Measurements from ENCODE around the gene DYNLT4. TPM values are rescaled to one million over a fixed set of nuclear protein-coding genes. Genes with fewer than 3 reads are reported as not detected.
"Not testable (repeated sequence)": the region's sequence is repeated elsewhere in the genome, so short reads cannot be mapped to it uniquely, and the experiment has no call there.

The DYNLT4 gene
- total RNA-seq, 3 donors from 2014 or later, result not detected

DNA sequence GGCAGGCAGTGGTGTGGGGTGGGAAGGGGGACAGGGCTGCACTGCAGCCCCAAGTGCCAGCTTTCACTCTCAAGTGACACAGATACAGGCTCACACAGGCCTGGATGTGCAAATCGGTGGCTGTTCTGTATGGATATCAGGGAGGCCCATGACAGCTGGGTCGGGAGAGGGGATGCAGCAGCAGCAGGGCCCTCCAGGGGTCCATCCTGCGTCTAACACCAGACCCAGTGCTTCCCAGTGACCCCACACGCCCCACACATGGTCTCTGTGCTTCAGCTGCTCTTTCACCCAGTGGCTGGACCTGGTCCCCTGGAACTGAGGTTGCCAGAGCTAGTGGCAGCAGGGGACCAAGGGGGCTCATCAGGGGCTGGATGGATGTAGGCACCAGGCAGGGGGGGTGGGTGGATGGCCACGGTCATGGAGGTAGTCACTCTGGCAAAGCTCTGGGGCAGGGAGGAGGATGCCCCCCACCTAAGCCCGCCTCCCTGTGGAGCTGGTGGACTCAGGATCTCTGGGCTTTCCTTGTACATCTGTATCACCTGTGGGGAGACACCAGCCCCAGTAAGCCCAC, 15.1 kb upstream of the DYNLT4 start:
- Mint-ChIP-seq H3K36me3 (ENCODE audit: insufficient read depth) (no peaks in the 10 kb centered on the region), H3K4me3 (no peak overlapping the region), H3K4me1 (ENCODE audit: low read depth) (peaks cover 29% of the 10 kb centered on the region), H3K27me3 (ENCODE audit: low read depth) (no peaks in the 10 kb centered on the region), H3K9me3 (no peaks in the 10 kb centered on the region)
- no peak for ATAC-seq
- DNase-seq, result no peak

DNA sequence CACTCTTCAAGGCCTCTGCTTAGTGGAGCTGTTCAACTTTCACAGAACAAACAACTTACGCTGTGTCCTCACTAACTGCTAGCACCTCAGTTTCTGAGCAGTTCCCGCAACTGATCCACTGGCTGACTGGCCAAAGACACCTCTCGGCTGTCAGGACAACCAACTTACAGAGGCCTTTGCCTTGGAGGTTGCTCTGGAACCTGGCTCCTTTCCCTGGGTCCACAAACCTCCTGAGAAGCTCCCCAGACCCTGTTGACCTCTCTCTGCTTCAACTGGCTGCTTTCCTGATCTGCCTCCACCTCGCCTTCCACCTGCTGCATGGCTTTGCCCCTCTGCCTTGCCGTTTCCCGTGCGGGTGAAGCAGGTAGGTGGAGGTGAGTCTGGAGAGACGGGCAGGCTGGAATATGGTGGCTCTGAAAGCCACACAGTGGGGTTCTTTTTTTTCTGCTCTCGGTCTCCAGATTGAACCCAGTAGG, 14.1 kb upstream of the DYNLT4 start:
- ATAC-seq, result no peak
- no peak overlapping the region for H3K4me3 Mint-ChIP-seq
- no peaks in the 10 kb centered on the region for H3K9me3 Mint-ChIP-seq
- H3K36me3 Mint-ChIP-seq (ENCODE audit: insufficient read depth), result no peaks in the 10 kb centered on the region
- H3K27me3 Mint-ChIP-seq (ENCODE audit: low read depth), result no peaks in the 10 kb centered on the region
- peaks cover 29% of the 10 kb centered on the region for H3K4me1 Mint-ChIP-seq (ENCODE audit: low read depth)
- DNase-seq, result no peak

DNA sequence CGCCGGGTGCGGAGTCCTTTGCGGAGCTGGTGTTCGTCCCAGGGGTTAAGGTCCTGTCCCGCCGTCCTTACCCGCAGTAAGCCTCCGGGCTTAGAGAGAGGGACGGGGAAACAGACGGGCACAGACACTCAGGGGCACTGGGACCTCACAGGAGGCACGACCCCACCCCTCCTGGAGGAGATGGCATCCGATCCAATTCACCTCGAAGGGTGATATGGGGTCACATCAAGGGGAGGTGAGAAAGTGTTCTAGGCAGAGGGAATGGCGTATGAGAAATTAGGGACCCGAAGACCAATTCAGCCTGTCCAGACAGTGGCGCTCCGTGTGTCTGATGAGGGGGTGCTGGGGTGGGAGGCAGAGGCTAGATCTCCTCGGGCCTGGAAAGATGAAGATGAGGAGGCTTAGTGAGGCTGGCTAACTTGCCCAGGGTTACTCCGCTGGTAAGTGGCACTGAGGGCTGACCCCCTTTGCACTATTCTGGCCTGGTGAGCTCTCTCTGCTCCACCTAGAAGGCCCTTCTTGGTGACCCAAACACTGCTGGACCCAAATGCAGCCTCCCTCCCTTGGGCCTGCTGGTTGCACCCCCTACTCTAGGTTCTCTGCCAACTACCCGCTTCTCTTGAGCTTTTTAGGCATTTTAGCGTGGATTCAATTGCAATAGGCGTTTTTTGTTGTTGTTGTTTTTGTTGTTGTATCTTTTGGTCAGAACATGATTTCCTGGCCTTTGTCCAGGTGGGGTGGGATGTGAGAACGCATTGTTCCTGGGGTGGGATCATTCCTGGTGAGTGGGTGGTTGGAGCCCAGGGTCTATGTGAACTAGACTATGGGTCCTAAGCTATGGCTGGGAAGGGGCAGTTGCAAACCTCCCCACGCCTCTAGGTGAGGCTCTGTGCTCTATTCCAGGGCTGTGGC, 13.4 kb upstream of the DYNLT4 start:
- peak in 1 of 2 donors; percentile 12 for ATAC-seq
- Mint-ChIP-seq H3K9me3 (no peaks in the 10 kb centered on the region), H3K4me3 (peak overlapping the region; percentile 89), H3K4me1 (ENCODE audit: low read depth) (peaks cover 29% of the 10 kb centered on the region), H3K36me3 (ENCODE audit: insufficient read depth) (no peaks in the 10 kb centered on the region), H3K27me3 (ENCODE audit: low read depth) (no peaks in the 10 kb centered on the region)
- no peak for DNase-seq

DNA sequence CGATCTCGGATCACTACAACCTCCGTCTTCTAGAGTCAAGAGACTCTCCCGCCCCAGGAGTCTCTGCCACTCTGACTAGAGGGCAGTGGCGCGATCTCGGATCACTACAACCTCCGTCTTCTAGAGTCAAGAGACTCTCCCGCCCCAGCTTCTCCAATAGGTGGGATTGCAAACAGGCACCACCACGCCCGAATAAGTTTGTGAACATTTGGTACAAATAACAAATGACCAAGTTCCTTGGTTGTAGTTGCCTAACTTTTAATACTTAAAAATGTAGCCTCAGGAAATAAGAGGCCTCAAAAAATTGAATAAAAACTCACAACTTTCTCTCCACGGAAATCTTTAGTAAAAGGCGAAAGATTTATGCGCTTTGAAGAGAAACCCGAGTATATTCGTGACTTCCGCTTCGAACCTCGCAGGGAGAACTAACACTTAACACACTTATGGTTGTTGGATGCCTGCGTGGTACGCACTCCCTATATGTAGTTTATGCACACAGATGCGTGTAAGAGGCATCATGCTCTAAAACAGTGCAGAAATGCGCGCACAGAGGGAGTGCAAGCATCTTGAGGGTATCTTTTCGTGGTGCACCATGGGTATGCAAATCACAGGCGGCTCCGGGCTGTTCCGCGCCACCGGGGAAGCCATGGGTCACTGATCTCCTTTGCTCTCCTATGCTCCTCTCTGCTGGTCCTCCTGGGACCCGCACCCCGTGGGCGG, 12.6 kb upstream of the DYNLT4 start:
- DNase-seq (peak; percentile 68), ATAC-seq (peak; percentile 91 to 93)
- H3K27me3 Mint-ChIP-seq (ENCODE audit: low read depth), result no peaks in the 10 kb centered on the region
- peaks cover 6% of the 10 kb centered on the region for H3K36me3 Mint-ChIP-seq (ENCODE audit: insufficient read depth)
- no peaks in the 10 kb centered on the region for H3K9me3 Mint-ChIP-seq
- peaks cover 36% of the 10 kb centered on the region for H3K4me1 Mint-ChIP-seq (ENCODE audit: low read depth)
- peak overlapping the region; percentile 89 for H3K4me3 Mint-ChIP-seq

DNA sequence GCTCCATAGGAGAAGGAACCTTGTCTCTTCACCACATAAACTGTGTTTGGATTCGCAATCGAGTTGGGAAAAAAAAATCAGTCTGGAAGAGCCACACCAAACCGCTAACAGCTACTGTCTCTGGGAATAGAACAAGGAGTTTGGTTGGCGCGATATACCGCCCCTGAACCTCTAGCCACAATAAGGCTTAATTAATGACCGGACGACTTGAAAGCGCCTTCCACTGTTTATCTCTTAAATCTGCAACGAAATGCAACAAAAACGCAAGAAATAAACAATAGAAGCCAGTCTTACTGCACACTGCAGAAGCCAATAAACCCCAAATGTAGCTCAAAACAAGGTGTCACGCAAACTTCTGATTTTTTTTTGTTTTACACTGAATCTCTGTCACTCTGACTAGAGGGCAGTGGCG, 12.1 kb upstream of the DYNLT4 start:
- H3K9me3 Mint-ChIP-seq, result no peaks in the 10 kb centered on the region
- no peaks in the 10 kb centered on the region for H3K27me3 Mint-ChIP-seq (ENCODE audit: low read depth)
- DNase-seq, result no peak
- H3K36me3 Mint-ChIP-seq (ENCODE audit: insufficient read depth), result peaks cover 6% of the 10 kb centered on the region
- peaks cover 38% of the 10 kb centered on the region for H3K4me1 Mint-ChIP-seq (ENCODE audit: low read depth)
- no peak for ATAC-seq
- H3K4me3 Mint-ChIP-seq, result peak overlapping the region; percentile 89

DNA sequence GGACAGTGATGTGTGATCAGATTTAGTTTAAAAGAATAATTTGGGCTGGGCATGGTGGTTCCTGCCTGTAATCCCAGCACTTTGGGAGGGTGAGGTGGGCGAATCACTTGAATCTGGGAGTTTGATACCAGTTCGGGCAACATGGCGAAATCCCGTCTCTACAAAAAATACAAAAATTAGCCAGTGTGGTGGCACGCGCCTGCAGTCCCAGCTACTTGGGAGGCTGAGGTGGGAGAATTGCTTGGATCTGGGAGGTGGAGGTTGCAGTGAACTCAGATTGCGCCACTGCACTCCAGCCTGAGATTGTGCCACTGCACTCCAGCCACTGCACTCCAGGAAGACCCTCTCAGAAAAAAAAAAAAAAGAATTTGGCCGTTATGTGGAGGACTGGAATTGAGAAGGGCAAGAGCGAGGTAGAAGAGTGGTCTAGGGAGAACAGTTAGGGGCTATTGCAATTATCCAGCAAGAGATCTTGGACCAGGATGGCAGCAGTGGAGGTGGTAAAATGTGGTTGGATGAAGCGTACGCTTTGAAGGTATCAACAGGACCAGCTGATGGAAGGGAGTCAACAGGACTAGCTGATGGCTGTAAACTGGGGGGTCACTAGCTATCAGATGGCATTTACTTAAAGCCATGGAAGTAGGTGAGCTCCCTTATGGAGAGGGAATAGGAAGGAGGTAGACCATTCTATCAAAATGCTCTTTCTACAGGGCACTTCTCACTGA, 10.8 kb upstream of the DYNLT4 start:
- H3K4me1 Mint-ChIP-seq (ENCODE audit: low read depth), result peaks cover 44% of the 10 kb centered on the region
- no peaks in the 10 kb centered on the region for H3K9me3 Mint-ChIP-seq
- peak overlapping the region; percentile 20 for H3K4me3 Mint-ChIP-seq
- DNase-seq, result no peak
- peaks cover 6% of the 10 kb centered on the region for H3K36me3 Mint-ChIP-seq (ENCODE audit: insufficient read depth)
- H3K27me3 Mint-ChIP-seq (ENCODE audit: low read depth), result no peaks in the 10 kb centered on the region
- no peak for ATAC-seq

DNA sequence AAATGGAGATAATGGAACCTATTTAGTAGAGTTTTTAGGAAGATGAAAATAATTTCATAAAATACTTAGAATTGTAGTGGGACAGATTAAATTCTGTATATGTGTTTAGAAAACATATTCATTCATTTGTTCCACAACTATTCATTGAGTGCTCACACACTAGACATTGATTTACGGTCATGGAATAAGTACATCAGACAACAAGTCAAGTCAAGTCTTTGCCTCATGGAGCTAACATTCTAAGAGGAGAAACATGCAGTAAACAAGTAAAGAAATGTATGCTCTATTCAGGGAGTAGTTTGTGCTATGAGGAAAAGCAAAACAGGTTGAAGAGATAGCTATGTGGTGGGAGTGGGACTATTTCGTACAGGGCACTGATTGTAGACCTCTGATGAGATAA, 10.2 kb upstream of the DYNLT4 start:
- Mint-ChIP-seq H3K9me3 (no peaks in the 10 kb centered on the region), H3K27me3 (ENCODE audit: low read depth) (no peaks in the 10 kb centered on the region), H3K4me3 (peak overlapping the region; percentile 20), H3K36me3 (ENCODE audit: insufficient read depth) (peaks cover 6% of the 10 kb centered on the region), H3K4me1 (ENCODE audit: low read depth) (peaks cover 44% of the 10 kb centered on the region)
- ATAC-seq (no peak), DNase-seq (no peak)

DNA sequence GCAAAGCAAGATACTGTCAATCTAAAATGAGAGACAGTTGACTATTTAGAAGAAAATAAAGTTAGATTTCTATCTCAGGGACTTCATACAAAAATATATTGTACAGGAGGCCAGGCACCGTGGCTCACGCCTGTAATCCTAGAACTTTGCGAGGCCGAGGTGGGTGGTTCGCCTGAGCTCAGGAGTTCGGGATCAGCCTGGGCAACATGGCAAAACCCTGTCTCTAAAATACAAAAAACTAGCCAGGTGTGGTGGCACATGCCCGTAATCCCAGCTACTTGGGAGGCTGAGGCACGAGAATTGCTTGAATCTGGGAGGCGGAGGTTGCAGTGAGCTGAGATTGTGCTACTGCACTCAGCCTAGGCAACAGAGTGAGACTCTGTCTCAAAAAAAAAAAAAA, 8.8 kb upstream of the DYNLT4 start:
- H3K4me3 Mint-ChIP-seq; H3K36me3 Mint-ChIP-seq (ENCODE audit: insufficient read depth); H3K9me3 Mint-ChIP-seq; ATAC-seq; H3K27me3 Mint-ChIP-seq (ENCODE audit: low read depth); DNase-seq: not testable (repeated sequence)
- peaks cover 54% of the 10 kb centered on the region for H3K4me1 Mint-ChIP-seq (ENCODE audit: low read depth)

DNA sequence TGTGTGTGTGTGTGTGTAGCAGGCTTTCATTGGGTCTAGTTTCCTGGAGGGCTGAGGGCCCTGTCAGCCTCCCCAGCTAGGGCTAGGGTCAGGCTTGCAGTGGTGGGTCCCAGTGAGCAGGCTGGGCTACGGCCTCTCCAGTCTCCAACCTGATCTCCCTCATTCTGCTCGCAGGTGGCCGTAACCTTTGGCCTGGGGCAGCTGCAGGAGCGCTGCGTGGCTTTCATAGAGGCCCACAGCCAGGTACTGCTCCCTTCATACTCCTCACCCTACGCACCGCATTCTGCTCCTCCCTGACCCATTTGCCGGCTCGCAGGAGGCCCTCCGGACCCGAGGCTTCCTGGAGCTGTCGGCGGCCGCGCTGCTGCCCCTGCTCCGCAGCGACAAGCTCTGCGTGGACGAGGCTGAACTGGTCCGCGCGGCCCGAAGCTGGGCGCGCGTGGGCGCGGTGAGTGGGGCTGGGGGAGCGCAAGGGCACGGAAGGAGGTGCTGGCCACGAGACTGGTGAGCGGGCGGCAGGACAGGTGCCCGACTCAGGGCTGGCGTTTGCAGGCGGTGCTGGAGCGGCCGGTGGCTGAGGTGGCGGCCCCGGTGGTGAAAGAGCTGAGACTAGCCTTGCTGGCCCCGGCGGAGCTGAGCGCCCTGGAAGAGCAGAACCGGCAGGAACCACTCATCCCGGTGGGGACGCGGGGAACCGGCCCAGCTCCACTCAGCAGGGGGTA, 5.8 kb upstream of the DYNLT4 start:
- DNase-seq, result no peak
- H3K4me3 Mint-ChIP-seq, result peak overlapping the region; percentile 35
- no peaks in the 10 kb centered on the region for H3K9me3 Mint-ChIP-seq
- no peak for ATAC-seq
- H3K27me3 Mint-ChIP-seq (ENCODE audit: low read depth), result no peaks in the 10 kb centered on the region
- H3K4me1 Mint-ChIP-seq (ENCODE audit: low read depth), result peaks cover 64% of the 10 kb centered on the region
- peaks cover 14% of the 10 kb centered on the region for H3K36me3 Mint-ChIP-seq (ENCODE audit: insufficient read depth)

DNA sequence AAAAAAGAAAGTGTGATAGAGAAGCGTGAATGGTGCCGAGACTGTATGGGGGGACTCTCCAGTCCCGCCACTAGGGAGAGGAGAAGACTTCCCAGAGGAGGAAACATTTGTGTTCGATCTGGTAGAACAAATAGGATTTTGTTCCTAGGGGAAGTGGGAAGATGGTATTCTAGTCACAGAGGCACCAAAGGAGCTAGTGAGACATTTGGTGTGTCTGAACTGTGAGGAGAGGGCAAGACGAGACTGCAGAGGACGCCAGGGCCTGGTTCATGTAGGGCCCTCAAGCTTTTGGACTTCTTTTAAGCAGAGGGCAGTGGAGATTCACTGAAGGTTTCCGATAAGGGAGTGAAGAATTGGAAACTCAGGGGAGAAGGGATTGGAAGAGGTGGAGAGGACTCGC, 4.1 kb upstream of the DYNLT4 start:
- Mint-ChIP-seq H3K27me3 (ENCODE audit: low read depth) (no peaks in the 10 kb centered on the region), H3K36me3 (ENCODE audit: insufficient read depth) (peaks cover 25% of the 10 kb centered on the region), H3K4me3 (peak overlapping the region; percentile 71), H3K4me1 (ENCODE audit: low read depth) (peaks cover 74% of the 10 kb centered on the region), H3K9me3 (no peaks in the 10 kb centered on the region)
- DNase-seq (no peak), ATAC-seq (no peak)

DNA sequence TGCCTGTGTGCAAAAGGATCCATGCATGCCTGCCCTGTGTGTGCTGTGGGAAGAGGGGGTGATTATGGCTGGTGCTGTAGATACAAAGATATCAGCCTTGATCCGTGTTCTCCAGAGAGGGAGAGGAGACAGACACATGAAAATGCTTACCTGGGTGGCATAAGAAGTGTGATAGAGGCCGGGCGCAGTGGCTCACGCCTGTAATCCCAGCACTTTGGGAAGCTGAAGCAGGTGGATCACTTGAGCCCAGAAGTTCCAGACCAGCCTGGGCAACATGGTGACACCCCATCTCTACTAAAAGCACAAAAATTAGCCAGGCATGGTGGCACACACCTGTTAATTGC, 3.6 kb upstream of the DYNLT4 start:
- ATAC-seq; DNase-seq; H3K27me3 Mint-ChIP-seq (ENCODE audit: low read depth); H3K9me3 Mint-ChIP-seq: not testable (repeated sequence)
- Mint-ChIP-seq H3K36me3 (ENCODE audit: insufficient read depth) (peaks cover 26% of the 10 kb centered on the region), H3K4me1 (ENCODE audit: low read depth) (peaks cover 74% of the 10 kb centered on the region), H3K4me3 (peak overlapping the region; percentile 71)

DNA sequence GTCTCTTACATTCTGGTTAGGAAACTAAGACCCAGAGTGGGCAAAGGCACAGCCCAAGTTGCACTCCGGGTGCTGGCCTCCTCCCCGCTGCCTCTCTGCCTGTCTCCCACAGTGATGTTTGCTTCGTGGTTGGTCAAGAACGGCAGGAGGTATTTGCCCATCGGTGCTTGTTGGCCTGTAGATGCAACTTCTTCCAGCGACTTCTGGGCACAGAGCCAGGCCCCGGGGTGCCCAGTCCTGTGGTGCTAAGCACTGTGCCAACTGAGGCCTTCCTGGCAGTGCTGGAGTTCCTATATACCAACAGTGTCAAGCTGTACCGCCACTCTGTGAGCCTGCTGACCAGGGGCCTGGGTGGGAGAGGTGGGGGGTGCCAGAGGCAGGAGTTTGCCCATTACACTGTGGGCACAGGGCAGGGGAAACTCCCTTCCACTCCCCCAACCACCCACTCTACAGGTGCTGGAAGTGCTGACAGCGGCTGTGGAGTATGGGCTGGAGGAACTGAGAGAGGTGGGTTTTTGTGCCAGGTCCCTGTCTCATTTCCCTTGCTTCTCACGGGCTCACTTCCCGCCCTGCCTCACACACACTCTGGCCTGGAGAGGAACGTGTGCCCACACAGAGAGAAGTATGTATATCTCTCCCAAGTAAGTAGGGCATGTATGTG, 3.1 kb upstream of the DYNLT4 start:
- Mint-ChIP-seq H3K36me3 (ENCODE audit: insufficient read depth) (peaks cover 30% of the 10 kb centered on the region), H3K4me1 (ENCODE audit: low read depth) (peaks cover 77% of the 10 kb centered on the region), H3K27me3 (ENCODE audit: low read depth) (no peaks in the 10 kb centered on the region), H3K4me3 (peak overlapping the region; percentile 71), H3K9me3 (no peaks in the 10 kb centered on the region)
- no peak for ATAC-seq
- peak; percentile 37 for DNase-seq

All from activated T-cell treated with anti-CD3 and anti-CD28 coated beads, Interleukin-2, amount 50 U/mL, for 4 hours (primary cell).